ENCODE measurements around the gene MAP3K14. TPM values are rescaled to one million over a fixed set of nuclear protein-coding genes. Genes with fewer than 3 reads are reported as not detected.
A peak's percentile ranks its signal among the peaks of the same experiment; 100 is the strongest.

Gene MAP3K14
- total and polyA plus RNA-seq, 10 of the 15 experiments (the other 5 are each of a cell fraction or from before 2014, with no cell fraction given) = 2.1 to 33.3 (median 19.7) TPM

- TF ChIP-seq, protein P1, sequence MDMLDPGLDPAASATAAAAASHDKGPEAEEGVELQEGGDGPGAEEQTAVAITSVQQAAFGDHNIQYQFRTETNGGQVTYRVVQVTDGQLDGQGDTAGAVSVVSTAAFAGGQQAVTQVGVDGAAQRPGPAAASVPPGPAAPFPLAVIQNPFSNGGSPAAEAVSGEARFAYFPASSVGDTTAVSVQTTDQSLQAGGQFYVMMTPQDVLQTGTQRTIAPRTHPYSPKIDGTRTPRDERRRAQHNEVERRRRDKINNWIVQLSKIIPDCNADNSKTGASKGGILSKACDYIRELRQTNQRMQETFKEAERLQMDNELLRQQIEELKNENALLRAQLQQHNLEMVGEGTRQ (IDR thresholded peaks at IDR 0.05; ENCODE audit: borderline replicate concordance, low read depth, low read length) = no peak
- TF ChIP-seq FOXK2 (IDR thresholded peaks at IDR 0.05) = no peak
- TF ChIP-seq BHLHE40 (IDR thresholded peaks at IDR 0.05; ENCODE audit: borderline replicate concordance in 1 of 2, low read depth in 2 of 2, low read length in 1 of 2) = peak; percentile 70 to 79; a peak in 3 of 4 replicates
- TF ChIP-seq NRF1 (conservative IDR thresholded peaks at IDR 0.05; ENCODE audit: low read depth, low read length) = no peak
- TF ChIP-seq EP300 (IDR thresholded peaks at IDR 0.05; ENCODE audit: borderline replicate concordance in 1 of 2, control insufficient read depth in 1 of 2, low read depth in 2 of 2, low read length in 2 of 2) = peak in 1 of 2 experiments; percentile 66; a peak in 3 of 4 replicates
- no peak for TF ChIP-seq NFYA (IDR thresholded peaks at IDR 0.05; ENCODE audit: borderline replicate concordance, low read depth, low read length)
- TF ChIP-seq, protein P2, sequence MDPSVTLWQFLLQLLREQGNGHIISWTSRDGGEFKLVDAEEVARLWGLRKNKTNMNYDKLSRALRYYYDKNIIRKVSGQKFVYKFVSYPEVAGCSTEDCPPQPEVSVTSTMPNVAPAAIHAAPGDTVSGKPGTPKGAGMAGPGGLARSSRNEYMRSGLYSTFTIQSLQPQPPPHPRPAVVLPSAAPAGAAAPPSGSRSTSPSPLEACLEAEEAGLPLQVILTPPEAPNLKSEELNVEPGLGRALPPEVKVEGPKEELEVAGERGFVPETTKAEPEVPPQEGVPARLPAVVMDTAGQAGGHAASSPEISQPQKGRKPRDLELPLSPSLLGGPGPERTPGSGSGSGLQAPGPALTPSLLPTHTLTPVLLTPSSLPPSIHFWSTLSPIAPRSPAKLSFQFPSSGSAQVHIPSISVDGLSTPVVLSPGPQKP (IDR thresholded peaks at IDR 0.05; ENCODE audit: low read depth, low read length) = no peak
- 0 out of 2 replicates have a peak, but pooled peaks have one; percentile 17 for TF ChIP-seq GATAD2B (conservative IDR thresholded peaks at IDR 0.05; ENCODE audit: low read depth)
- TF ChIP-seq MLLT1 (IDR thresholded peaks at IDR 0.05) = peak; percentile 70; the same call in 1 of the 2 replicates
- no peak for TF ChIP-seq ZBTB11 (CRISPR knock-in tag; IDR thresholded peaks at IDR 0.05)
- TF ChIP-seq, protein P3, sequence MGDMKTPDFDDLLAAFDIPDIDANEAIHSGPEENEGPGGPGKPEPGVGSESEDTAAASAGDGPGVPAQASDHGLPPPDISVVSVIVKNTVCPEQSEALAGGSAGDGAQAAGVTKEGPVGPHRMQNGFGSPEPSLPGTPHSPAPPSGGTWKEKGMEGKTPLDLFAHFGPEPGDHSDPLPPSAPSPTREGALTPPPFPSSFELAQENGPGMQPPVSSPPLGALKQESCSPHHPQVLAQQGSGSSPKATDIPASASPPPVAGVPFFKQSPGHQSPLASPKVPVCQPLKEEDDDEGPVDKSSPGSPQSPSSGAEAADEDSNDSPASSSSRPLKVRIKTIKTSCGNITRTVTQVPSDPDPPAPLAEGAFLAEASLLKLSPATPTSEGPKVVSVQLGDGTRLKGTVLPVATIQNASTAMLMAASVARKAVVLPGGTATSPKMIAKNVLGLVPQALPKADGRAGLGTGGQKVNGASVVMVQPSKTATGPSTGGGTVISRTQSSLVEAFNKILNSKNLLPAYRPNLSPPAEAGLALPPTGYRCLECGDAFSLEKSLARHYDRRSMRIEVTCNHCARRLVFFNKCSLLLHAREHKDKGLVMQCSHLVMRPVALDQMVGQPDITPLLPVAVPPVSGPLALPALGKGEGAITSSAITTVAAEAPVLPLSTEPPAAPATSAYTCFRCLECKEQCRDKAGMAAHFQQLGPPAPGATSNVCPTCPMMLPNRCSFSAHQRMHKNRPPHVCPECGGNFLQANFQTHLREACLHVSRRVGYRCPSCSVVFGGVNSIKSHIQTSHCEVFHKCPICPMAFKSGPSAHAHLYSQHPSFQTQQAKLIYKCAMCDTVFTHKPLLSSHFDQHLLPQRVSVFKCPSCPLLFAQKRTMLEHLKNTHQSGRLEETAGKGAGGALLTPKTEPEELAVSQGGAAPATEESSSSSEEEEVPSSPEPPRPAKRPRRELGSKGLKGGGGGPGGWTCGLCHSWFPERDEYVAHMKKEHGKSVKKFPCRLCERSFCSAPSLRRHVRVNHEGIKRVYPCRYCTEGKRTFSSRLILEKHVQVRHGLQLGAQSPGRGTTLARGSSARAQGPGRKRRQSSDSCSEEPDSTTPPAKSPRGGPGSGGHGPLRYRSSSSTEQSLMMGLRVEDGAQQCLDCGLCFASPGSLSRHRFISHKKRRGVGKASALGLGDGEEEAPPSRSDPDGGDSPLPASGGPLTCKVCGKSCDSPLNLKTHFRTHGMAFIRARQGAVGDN (IDR thresholded peaks at IDR 0.05) = peak; percentile 87
- TF ChIP-seq CHD1 (IDR thresholded peaks at IDR 0.05; ENCODE audit: low read depth, low read length) = 0 out of 2 replicates have a peak, but pooled peaks have one; percentile 44
- peak; percentile 74; the same call in 1 of the 2 replicates for TF ChIP-seq POLR2AphosphoS5 (IDR thresholded peaks at IDR 0.05; ENCODE audit: low read length)
- 0 out of 2 replicates have a peak, but pooled peaks have one; percentile 38 for TF ChIP-seq CREM (IDR thresholded peaks at IDR 0.05; ENCODE audit: low read depth)
- peak; percentile 39; the same call in 1 of the 2 replicates for TF ChIP-seq NFYB (IDR thresholded peaks at IDR 0.05; ENCODE audit: insufficient read depth, low read depth, low read length)
- TF ChIP-seq TCF12 (IDR thresholded peaks at IDR 0.05; ENCODE audit: low read depth, low read length) = 0 out of 2 replicates have a peak, but pooled peaks have one; percentile 42
Observed at GRCh38 chr17:45311760-45312476, 4.9 kb downstream of the MAP3K14 start (continued).

Measured in GM12878 (cell line).